GM12873 (cell line): Measurements from ENCODE around the gene PPIF.

Experiments used
- TF ChIP-seq, protein P1 (sequence below): IDR thresholded peaks from 2 replicates; pipeline ENCODE4 v1.5.1; 2012; ENCODE audit warnings: low read depth, mild to moderate bottlenecking, moderate library complexity, low read length, control low read depth; ENCODE audit not compliant: insufficient read depth; ENCODE audit errors: missing control alignments

Gene PPIF

DNA sequence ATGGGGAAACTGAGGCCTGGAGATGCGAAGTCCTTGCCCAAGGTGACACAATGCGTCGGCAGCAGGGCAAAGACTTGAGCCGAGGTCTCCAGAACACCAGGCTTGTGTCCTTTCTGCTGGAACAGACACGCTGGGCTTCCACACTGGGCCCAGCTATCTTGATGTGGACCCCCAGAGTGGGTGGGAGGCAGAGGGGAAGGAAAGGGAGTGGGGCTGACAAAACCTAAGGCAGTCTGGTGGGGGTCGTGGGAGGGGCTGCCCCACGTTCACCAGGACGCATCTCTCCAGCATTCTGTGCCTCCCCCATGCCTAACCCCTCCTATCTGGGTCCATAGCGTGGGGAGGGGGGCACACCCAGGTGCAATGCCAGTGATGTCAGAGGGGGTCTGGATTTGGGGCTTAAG is 38.1 kb downstream of the PPIF start:
- TF ChIP-seq, protein P1, sequence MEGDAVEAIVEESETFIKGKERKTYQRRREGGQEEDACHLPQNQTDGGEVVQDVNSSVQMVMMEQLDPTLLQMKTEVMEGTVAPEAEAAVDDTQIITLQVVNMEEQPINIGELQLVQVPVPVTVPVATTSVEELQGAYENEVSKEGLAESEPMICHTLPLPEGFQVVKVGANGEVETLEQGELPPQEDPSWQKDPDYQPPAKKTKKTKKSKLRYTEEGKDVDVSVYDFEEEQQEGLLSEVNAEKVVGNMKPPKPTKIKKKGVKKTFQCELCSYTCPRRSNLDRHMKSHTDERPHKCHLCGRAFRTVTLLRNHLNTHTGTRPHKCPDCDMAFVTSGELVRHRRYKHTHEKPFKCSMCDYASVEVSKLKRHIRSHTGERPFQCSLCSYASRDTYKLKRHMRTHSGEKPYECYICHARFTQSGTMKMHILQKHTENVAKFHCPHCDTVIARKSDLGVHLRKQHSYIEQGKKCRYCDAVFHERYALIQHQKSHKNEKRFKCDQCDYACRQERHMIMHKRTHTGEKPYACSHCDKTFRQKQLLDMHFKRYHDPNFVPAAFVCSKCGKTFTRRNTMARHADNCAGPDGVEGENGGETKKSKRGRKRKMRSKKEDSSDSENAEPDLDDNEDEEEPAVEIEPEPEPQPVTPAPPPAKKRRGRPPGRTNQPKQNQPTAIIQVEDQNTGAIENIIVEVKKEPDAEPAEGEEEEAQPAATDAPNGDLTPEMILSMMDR = no peak

DNA sequence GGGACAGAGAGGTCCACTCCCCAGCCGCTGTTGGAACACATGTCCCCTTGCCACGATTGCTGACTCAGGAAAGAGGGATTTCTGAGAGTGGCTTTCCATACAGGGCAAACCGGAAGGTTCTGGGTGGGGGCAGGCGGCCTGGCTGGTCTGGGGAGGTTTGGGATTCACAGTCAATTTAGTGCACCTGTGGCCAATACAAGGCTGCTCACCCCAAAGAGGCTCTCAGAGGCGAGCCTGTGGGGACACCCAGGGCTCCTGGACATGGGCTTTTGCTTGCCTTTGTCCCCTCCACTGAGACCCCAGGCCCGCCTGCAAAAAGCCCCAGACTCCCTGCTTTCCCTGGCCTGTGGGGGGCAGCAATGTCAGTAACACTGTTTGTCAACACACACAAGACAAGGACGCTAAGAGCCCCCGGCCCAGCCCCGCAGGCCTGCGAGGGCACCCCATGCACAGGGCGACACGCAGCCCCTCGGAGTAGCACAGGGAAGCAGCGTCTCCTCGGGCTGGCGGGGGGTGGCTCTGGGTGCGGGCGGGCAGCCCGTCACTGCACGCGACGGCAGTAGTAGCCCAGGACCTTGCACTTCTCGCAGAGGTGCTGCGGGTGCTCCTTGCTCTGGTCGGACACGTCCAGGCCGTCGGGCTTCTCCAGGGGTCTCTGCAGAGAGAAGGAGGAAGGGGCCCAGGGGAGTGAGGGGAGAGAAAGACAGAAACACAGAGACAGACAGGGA is 38.7 kb downstream of the PPIF start:
- TF ChIP-seq, protein P1 = no peak

DNA sequence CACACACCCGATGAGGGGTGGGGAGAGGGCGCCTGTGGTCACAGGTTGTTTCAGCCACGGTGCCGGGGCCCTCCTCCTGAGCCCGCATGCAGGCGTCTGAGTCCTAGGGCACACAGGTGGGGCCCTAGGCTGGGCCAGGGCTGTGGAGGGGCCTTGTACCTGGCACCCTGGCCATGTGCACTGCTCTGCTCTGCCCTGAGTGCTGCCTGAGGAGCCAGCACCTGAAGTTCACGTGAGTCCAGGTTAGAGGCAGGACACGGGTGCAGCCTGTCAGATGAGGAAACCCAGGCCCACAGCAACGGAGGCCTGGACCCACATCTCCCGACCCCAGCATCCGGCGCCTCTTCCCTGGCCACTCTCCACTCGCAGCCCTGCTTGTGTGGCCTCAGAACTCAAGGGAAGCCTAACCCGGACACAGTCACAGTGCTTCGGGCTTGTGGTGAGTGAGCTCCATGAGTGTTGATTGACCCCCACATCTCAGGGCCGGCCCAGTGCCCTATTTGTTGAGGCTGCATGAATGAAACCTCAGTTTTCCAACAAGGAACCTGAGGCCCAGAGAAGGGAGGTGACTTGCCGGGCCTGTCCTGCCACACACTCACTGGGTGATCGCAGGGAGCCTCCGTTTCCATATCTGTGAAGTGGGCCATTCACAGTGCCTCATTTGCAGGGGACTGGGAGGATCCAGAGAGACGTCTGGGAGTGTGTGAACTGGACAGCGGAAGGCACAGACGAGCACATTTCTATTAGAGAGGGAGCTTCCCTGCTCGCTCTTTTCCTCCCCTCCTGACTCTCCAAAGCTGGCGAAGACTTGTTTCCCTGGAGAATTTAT is 39.6 kb downstream of the PPIF start:
- TF ChIP-seq, protein P1 = no peak

DNA sequence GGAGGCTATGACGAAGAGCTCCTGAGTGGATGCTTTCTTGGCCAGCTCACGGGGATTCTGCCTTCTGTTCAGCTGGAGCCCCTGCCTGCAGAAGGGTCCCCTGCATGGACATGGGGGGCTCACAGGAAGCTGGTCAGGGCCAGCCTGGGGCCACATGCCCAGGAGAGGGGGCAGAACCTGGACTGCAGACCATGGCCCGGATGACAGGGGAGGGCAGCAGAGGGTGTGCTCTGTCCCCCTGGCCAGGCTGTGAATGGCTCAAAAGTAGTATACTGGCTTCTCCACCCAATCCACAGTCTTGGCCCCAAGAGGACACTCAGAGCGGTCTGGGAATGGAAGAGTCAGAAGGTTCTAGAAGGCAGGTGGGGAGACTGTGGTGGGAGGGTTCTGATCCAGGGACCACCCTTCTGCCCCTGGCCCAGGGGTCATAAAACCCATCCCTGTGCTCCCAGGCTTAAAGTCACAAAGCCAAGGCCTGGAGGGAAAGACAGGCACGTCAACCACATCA is 40.3 kb downstream of the PPIF start:
- TF ChIP-seq, protein P1 = no peak

DNA sequence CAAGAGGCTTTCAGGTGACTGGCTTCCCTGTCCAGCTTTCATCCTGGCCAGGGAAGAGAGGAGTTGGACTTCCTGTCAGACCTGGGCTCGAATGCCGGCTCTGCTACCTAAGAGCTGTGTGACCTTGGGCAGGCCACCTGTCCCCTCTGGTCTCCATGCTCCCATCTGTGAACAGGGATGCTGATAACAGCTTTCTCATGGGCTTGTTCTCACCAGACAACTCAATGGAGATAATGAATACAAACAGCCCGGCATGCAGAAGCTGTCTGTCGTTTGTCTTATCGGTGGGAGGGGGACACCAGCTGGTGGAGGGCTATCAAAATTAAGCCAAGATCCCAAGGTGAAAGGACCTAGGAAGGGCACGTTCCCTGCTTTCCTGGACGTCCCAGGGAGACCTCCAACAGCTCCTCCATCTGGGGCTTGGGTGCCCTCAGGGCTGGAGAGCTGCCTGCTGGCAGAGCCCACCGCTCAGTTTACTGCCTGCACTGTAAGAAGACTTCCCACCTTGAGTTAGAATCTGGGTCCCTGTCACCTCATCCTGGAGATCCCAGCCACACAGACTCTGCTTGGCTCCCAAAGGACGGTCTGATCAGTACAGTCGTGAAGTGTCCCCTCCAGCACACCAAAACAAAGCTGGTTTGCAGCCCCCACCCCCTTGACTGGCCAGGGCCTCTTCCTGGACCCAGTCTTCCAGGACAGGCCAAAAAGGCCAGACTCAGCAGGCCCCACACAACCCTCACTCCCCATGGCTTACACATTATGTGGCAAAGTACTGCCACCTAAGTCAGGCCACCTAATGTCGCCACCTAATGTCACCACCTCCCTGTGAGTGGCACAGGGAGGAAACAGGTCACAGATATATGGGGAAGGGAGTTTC is 40.9 kb downstream of the PPIF start:
- TF ChIP-seq, protein P1 = no peak

DNA sequence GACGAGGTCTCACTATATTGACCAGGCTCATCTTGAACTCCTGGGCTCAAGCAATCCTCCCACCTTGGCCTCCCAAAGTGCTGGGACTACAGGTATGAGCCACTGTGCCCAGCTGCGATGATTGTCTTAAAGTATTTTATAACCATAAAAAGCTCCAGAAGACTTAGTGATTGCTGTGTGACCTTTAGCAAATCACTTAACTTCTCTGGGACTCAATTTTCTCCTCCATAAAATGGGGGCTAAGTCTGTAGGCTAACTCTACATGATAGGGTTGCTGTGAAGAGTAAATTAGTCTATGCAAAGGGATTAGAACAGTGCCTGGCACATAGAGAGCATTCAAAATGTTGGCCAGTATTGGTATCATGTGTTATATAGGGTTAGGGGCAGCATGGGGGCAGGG is 42.8 kb downstream of the PPIF start:
- TF ChIP-seq, protein P1 = no peak
